Left lung (tissue), 10 donors: ENCODE results near the gene ETV3. TPM values are rescaled to one million over a fixed set of nuclear protein-coding genes. Genes with fewer than 3 reads are reported as not detected.

ENCODE experiments used
- ATAC-seq: fragments of 200-7000 bp; cut with Tn5 transposase; one replicate; pipeline ENCODE4 v1.9.1; 2020; ENCODE audit warnings: moderate library complexity
- DNase-seq, 4 donors: peaks; one replicate each; pipeline ENCODE4 v3.0.0-alpha.2; 2013 to 2020
- H3K27ac ChIP-seq, 2 donors: fragments of 200-600 bp; sonication (generic) in 1 of 2; one replicate each; pipeline versions ENCODE4 v1.5.0 to v1.8.0; 2020 to 2021
- H3K27me3 ChIP-seq, 2 donors: fragments of 200-600 bp; sonication (generic) in 1 of 2; one replicate each; pipeline versions ENCODE4 v1.5.0 to v1.8.0; 2020 to 2021
- H3K36me3 ChIP-seq, 2 donors: fragments of 200-600 bp; sonication (generic) in 1 of 2; one replicate each; pipeline versions ENCODE4 v1.5.0 to v1.8.0; 2020 to 2021
- H3K4me1 ChIP-seq, 2 donors: fragments of 200-600 bp; one replicate each; pipeline ENCODE4 v1.8.0; 2021
- H3K4me3 ChIP-seq, 2 donors: fragments of 200-600 bp; sonication (generic) in 1 of 2; one replicate each; pipeline versions ENCODE4 v1.5.0 to v1.8.0; 2020 to 2021; ENCODE audit warnings: mild to moderate bottlenecking in 1 of 2
- H3K9me3 ChIP-seq, 2 donors: fragments of 200-600 bp; sonication (generic) in 1 of 2; one replicate each; pipeline versions ENCODE4 v1.5.0 to v1.8.0; 2020 to 2021
- intact Hi-C, 2 donors: fragments of 100-400 bp; cut with DNase I; formaldehyde crosslinking; loops; one replicate each; pipeline versions ENCODE4 v1.11.2 to v1.14.2; 2022
- polyA plus RNA-seq, 6 donors: library from polyadenylated mRNA; unstranded; fragments of 120-200 nt; gene quantifications; one replicate each; pipeline ENCODE4 v1.2.1, GENCODE V29; 2013; ENCODE audit not compliant: insufficient read length in 6 of 6
- total RNA-seq, 2 donors: library from RNA; stranded (reverse); fragmentation: NEBNext Ultra II Directional; extraction: Animal tissue kit (Norgen Biotek cat#: 25700); gene quantifications; one replicate each; pipeline ENCODE4 v1.2.1, GENCODE V29; 2021
- TF ChIP-seq, protein P1 (sequence below), 2 donors: fragments of 200-600 bp; sonication (generic) in 1 of 2; IDR thresholded peaks; one replicate each; pipeline versions ENCODE4 v1.5.0 to v1.8.0; 2021; ENCODE audit warnings: antibody characterized with exemption in 2 of 2
- donor health status: DM: no; HTN: yes; CAD: no.
- donor health status: DM: no; HTN: no; CAD: no.

The ETV3 gene
- total and polyA plus RNA-seq, 8 donors = 22.6 to 28.2 (median 25.0) TPM

DNA sequence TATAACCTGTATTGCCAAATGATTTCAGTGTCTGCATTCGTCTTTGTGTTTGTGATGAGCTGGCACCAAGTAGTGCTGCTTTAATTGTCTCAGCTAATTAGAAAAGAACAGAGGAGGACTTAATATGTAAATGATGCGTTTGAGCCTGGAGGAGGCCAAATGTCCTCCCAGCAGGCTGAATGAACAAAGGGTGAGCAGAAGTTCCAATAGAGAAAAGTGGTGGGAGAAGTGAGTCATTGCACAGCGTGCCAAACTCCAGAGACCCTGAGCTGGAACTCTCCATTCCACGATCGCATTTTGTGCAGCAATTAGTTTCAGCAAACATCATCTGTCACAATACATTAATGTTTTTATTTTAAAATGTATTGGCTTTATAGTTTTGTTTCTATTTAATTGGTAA is 56.5 kb downstream of the ETV3 start:
- Histone ChIP-seq H3K4me1 (peaks cover 0 to 9% of the 10 kb centered on the region in 2 donors), H3K9me3 (no peaks in the 10 kb centered on the region), H3K27ac (no peak overlapping the region), H3K36me3 (no peaks in the 10 kb centered on the region), H3K4me3 (no peak overlapping the region), H3K27me3 (no peaks in the 10 kb centered on the region)
- DNase-seq (no peak), ATAC-seq (no peak)
- intact Hi-C loops = no loop called here
- TF ChIP-seq, protein P1, sequence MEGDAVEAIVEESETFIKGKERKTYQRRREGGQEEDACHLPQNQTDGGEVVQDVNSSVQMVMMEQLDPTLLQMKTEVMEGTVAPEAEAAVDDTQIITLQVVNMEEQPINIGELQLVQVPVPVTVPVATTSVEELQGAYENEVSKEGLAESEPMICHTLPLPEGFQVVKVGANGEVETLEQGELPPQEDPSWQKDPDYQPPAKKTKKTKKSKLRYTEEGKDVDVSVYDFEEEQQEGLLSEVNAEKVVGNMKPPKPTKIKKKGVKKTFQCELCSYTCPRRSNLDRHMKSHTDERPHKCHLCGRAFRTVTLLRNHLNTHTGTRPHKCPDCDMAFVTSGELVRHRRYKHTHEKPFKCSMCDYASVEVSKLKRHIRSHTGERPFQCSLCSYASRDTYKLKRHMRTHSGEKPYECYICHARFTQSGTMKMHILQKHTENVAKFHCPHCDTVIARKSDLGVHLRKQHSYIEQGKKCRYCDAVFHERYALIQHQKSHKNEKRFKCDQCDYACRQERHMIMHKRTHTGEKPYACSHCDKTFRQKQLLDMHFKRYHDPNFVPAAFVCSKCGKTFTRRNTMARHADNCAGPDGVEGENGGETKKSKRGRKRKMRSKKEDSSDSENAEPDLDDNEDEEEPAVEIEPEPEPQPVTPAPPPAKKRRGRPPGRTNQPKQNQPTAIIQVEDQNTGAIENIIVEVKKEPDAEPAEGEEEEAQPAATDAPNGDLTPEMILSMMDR (IDR thresholded peaks at IDR 0.05) = no peak

DNA sequence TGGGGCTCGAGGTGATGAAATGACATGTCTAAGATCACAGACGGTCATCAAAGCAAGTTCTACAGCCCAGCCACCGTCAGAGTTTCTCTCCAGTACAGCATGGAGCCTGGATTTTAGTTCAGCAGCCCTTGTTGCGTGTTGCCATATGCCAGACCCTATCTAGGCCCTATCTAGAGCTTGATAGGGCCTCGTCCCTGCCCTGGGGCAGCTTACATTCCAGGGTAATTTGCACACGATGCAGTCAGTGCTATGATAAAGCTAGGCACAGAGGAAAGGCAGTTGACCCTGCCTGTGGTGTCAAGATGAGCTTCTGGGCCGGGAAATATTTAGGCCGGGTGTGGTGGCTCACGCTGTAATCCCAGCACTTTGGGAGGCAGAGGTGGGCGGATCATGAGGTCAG is 57.5 kb downstream of the ETV3 start:
- Histone ChIP-seq H3K36me3 (no peaks in the 10 kb centered on the region), H3K9me3 (no peaks in the 10 kb centered on the region), H3K4me3 (no peak overlapping the region), H3K4me1 (peaks cover 0 to 5% of the 10 kb centered on the region in 2 donors), H3K27me3 (no peaks in the 10 kb centered on the region), H3K27ac (no peak overlapping the region)
- DNase-seq (no peak), ATAC-seq (no peak)
- intact Hi-C loops = no loop called here
- TF ChIP-seq, protein P1 (IDR thresholded peaks at IDR 0.05) = no peak

DNA sequence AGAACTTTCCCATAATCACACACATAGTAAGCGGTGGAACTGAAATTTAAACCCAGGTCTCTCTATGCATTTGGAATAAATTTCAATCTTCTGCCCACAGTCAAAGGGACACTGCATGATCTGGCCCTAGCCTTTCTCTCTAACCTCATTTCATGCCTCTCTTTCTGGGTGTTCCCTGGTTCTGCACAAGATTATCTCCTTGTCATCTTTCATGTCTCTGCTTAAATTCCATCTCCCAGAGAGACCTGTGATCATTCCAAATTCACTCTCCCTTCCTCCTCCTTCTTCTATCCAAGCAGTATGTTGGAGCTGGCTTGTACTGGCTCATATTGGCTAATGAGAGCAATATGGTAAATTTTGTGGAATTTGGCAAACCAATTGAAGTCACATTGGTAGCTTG is 60.8 kb downstream of the ETV3 start:
- TF ChIP-seq, protein P1 (IDR thresholded peaks at IDR 0.05) = no peak

GRCh38 chr1:157073944-157074685 is 64.1 kb downstream of the ETV3 start:
- Histone ChIP-seq H3K9me3 (no peaks in the 10 kb centered on the region), H3K4me3 (no peak overlapping the region), H3K36me3 (no peaks in the 10 kb centered on the region), H3K27ac (no peak overlapping the region), H3K27me3 (peaks cover 0 to 19% of the 10 kb centered on the region in 2 donors), H3K4me1 (peaks cover 5 to 8% of the 10 kb centered on the region in 2 donors)
- TF ChIP-seq, protein P1 (IDR thresholded peaks at IDR 0.05) = peak; percentile 63 to 64
- peak; percentile 51 to 82 (median 71) for DNase-seq
- intact Hi-C loops = no loop called here
- ATAC-seq = peak; percentile 78

More for the DNA sequence above, 60.8 kb downstream of the ETV3 start:
- DNase-seq = no peak
- H3K27me3 ChIP-seq = peaks cover 0 to 15% of the 10 kb centered on the region in 2 donors
- no peaks in the 10 kb centered on the region for H3K36me3 ChIP-seq
- H3K9me3 ChIP-seq = no peaks in the 10 kb centered on the region
- ATAC-seq = no peak
- peaks cover 5 to 8% of the 10 kb centered on the region in 2 donors for H3K4me1 ChIP-seq
- no peak overlapping the region for H3K4me3 ChIP-seq
- intact Hi-C loops = no loop called here
- H3K27ac ChIP-seq = no peak overlapping the region

Other genes starting within 250 kb of the ETV3 start
- 10 to 100 TPM; 10.6 to 12.3 TPM for gene PEAR1, start 244.7 kb downstream of the ETV3 start, total RNA-seq
- gene PEAR1, start 244.7 kb downstream of the ETV3 start, polyA plus RNA-seq = 10 to 100 TPM; 25.7 to 30.1 (median 29.4) TPM
- gene LRRC71, start 217.8 kb downstream of the ETV3 start, total RNA-seq = 1 to 10 TPM in 1 of 2 donors, under 1 TPM in 1; 0.38 to 3.5 TPM
- gene LRRC71, start 217.8 kb downstream of the ETV3 start, polyA plus RNA-seq = 1 to 10 TPM; 1.1 to 5.5 (median 3.1) TPM
- gene ARHGEF11, start 92.7 kb downstream of the ETV3 start, total RNA-seq = 10 to 100 TPM; 35.8 to 53.4 TPM
- 10 to 100 TPM; 34.4 to 53.5 (median 40.1) TPM for gene ARHGEF11, start 92.7 kb downstream of the ETV3 start, polyA plus RNA-seq
- gene ETV3L, start 38.6 kb downstream of the ETV3 start, total RNA-seq = not detected
- not detected for gene ETV3L, start 38.6 kb downstream of the ETV3 start, polyA plus RNA-seq